ACC112 (cell line): Measurements from ENCODE around the gene DRC7.
"Not testable (repeated sequence)": the region's sequence is repeated elsewhere in the genome, so short reads cannot be mapped to it uniquely, and the experiment has no call there.

Source experiments
- H2AFZ ChIP-seq: fragments of 200-600 bp; sonication (generic); one replicate; pipeline ENCODE4 v1.6.0; 2017; ENCODE audit warnings: antibody characterized with exemption, low read length; ENCODE audit not compliant: unreplicated experiment
- H3K27ac ChIP-seq: fragments of 200-600 bp; sonication (generic); 2 replicates; pipeline ENCODE4 v1.5.1; 2014; ENCODE audit warnings: low read depth, mild to moderate bottlenecking, antibody characterized with exemption, low read length, moderate library complexity
- H3K27me3 ChIP-seq: fragments of 200-600 bp; sonication (generic); 2 replicates; pipeline ENCODE4 v1.6.1; 2014; ENCODE audit warnings: mild to moderate bottlenecking, antibody characterized with exemption, low read length, moderate library complexity, mixed read lengths; ENCODE audit not compliant: insufficient read depth
- H3K36me3 ChIP-seq: fragments of 200-600 bp; sonication (generic); 2 replicates; pipeline ENCODE4 v1.6.1; 2016; ENCODE audit warnings: mild to moderate bottlenecking, antibody characterized with exemption, low read length, moderate library complexity, mixed read lengths; ENCODE audit not compliant: insufficient read depth
- H3K4me1 ChIP-seq: fragments of 200-600 bp; sonication (generic); one replicate; pipeline ENCODE4 v1.6.1; 2016; ENCODE audit warnings: low read length, mixed read lengths; ENCODE audit not compliant: insufficient read depth, unreplicated experiment, control insufficient read depth
- H3K4me3 ChIP-seq: fragments of 200-600 bp; sonication (generic); 2 replicates; pipeline ENCODE4 v1.5.1; 2014; ENCODE audit warnings: mild to moderate bottlenecking, low read depth, low read length
- H3K79me2 ChIP-seq: fragments of 200-600 bp; sonication (generic); one replicate; pipeline ENCODE4 v1.6.0; 2016; ENCODE audit warnings: low read length; ENCODE audit not compliant: control insufficient read depth, unreplicated experiment, insufficient read depth

The DRC7 gene

GRCh38 chr16:57771141-57771785 is 76.7 kb downstream of the DRC7 start:
- no peak overlapping the region for H2AFZ ChIP-seq
- H3K36me3 ChIP-seq: peaks cover 4% of the 10 kb centered on the region; the same call in 1 of the 2 replicates
- no peak overlapping the region for H3K27ac ChIP-seq
- H3K27me3 ChIP-seq: no peaks in the 10 kb centered on the region
- no peaks in the 10 kb centered on the region for H3K79me2 ChIP-seq
- no peak overlapping the region for H3K4me3 ChIP-seq
- no peaks in the 10 kb centered on the region for H3K4me1 ChIP-seq

- H2AFZ ChIP-seq: no peak overlapping the region
- 0 out of 2 replicates have a peak, but pooled peaks cover 5% of the 10 kb centered on the region for H3K36me3 ChIP-seq
- H3K4me3 ChIP-seq: no peak overlapping the region
- H3K4me1 ChIP-seq: no peaks in the 10 kb centered on the region
- H3K27me3 ChIP-seq: no peaks in the 10 kb centered on the region
- no peak overlapping the region for H3K27ac ChIP-seq
- H3K79me2 ChIP-seq: no peaks in the 10 kb centered on the region
Observed at GRCh38 chr16:57773019-57773418, 78.4 kb downstream of the DRC7 start.

DNA sequence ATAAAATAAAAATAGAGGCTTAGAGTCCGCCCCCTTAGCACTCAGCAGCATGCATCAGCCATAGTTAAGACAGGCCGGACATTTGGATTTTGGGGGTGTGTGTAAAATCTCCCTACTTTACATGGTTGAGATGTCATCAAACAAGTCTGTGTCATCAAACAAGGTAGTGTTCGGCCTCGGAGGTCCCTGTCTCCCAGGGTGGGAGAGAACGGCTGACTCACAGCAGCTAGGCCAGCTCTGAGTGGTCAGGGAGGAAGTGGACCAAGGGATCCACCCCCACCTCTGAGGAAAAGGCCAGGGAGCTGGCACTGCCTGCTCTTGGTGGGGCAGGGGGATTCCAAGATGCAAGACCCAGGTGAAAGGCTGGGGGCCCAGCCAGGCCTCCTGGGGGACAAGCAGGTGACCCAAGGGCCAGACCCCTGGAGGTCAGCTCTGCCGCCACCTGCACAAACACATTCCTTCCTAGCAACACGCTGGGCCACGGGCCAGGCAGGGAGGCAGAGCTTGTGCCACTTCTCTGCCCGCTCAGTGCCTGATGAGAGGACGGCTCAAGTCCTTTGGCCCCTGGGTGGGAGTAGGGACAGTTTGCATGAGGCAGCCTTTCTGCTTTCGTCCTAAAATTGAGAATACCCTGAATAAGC is 79.2 kb downstream of the DRC7 start:
- Histone ChIP-seq H3K27me3 (no peaks in the 10 kb centered on the region), H3K4me1 (no peaks in the 10 kb centered on the region), H3K36me3 (0 out of 2 replicates have a peak, but pooled peaks cover 5% of the 10 kb centered on the region)

GRCh38 chr16:57774705-57775285 is 80.2 kb downstream of the DRC7 start:
- 0 out of 2 replicates have a peak, but pooled peaks cover 5% of the 10 kb centered on the region for H3K36me3 ChIP-seq

More for the DNA sequence above, 79.2 kb downstream of the DRC7 start:
- H3K27ac ChIP-seq: no peak overlapping the region
- no peak overlapping the region for H2AFZ ChIP-seq
- H3K79me2 ChIP-seq: no peaks in the 10 kb centered on the region
- H3K4me3 ChIP-seq: no peak overlapping the region

GRCh38 chr16:57775661-57776469 is 81.3 kb downstream of the DRC7 start:
- no peak overlapping the region for H2AFZ ChIP-seq
- no peaks in the 10 kb centered on the region for H3K27me3 ChIP-seq
- H3K4me3 ChIP-seq: no peak overlapping the region
- no peak overlapping the region for H3K27ac ChIP-seq
- H3K36me3 ChIP-seq: 0 out of 2 replicates have a peak, but pooled peaks cover 5% of the 10 kb centered on the region
- no peaks in the 10 kb centered on the region for H3K4me1 ChIP-seq
- H3K79me2 ChIP-seq: no peaks in the 10 kb centered on the region

More at GRCh38 chr16:57774705-57775285, 80.2 kb downstream of the DRC7 start:
- no peaks in the 10 kb centered on the region for H3K4me1 ChIP-seq
- no peak overlapping the region for H2AFZ ChIP-seq
- no peaks in the 10 kb centered on the region for H3K79me2 ChIP-seq
- H3K27me3 ChIP-seq: no peaks in the 10 kb centered on the region
- H3K4me3 ChIP-seq: no peak overlapping the region
- H3K27ac ChIP-seq: no peak overlapping the region

DNA sequence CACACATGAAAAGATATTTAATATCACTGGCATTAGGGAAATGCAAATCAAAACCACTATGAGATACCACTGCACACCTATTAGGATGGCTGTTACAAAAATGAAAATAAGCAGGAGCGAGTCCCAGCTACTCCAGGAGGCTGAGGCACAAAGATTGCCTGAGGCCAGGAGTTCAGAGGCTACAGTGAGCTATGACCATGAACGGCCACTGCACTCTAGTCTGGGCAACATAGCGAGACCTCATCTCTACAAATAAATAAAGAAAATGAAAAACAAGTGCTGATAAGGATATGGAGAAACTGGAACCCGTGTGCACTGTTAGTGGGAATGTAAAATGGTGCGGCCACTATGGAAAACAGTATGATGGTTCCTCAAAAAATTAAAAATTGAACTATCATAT is 84.1 kb downstream of the DRC7 start:
- H2AFZ ChIP-seq: no peak overlapping the region
- no peak overlapping the region for H3K27ac ChIP-seq
- H3K36me3 ChIP-seq: 0 out of 2 replicates have a peak, but pooled peaks cover 5% of the 10 kb centered on the region
- H3K79me2 ChIP-seq: peaks cover 4% of the 10 kb centered on the region
- peaks cover 14% of the 10 kb centered on the region for H3K4me1 ChIP-seq
- H3K27me3 ChIP-seq: no peaks in the 10 kb centered on the region
- no peak overlapping the region for H3K4me3 ChIP-seq

GRCh38 chr16:57779836-57780235 is 85.2 kb downstream of the DRC7 start:
- not testable (repeated sequence) for H3K4me3 ChIP-seq, H3K27me3 ChIP-seq, H2AFZ ChIP-seq, H3K36me3 ChIP-seq, H3K79me2 ChIP-seq, H3K27ac ChIP-seq
- H3K4me1 ChIP-seq: peaks cover 14% of the 10 kb centered on the region

GRCh38 chr16:57781349-57781740 is 86.7 kb downstream of the DRC7 start:
- H3K79me2 ChIP-seq: peaks cover 4% of the 10 kb centered on the region
- peak overlapping the region; percentile 53; the same call in 1 of the 2 replicates for H3K27ac ChIP-seq
- peaks cover 14% of the 10 kb centered on the region for H3K4me1 ChIP-seq
- H3K36me3 ChIP-seq: 0 out of 2 replicates have a peak, but pooled peaks cover 4% of the 10 kb centered on the region
- H2AFZ ChIP-seq: no peak overlapping the region
- H3K4me3 ChIP-seq: no peak overlapping the region
- H3K27me3 ChIP-seq: no peaks in the 10 kb centered on the region
